ENCODE data around the gene EEF1A2. TPM values are rescaled to one million over a fixed set of nuclear protein-coding genes. Genes with fewer than 3 reads are reported as not detected.

The EEF1A2 gene
- total and polyA plus RNA-seq, 2 experiments from 2014 or later: 1.3 to 37.1 TPM

DNA sequence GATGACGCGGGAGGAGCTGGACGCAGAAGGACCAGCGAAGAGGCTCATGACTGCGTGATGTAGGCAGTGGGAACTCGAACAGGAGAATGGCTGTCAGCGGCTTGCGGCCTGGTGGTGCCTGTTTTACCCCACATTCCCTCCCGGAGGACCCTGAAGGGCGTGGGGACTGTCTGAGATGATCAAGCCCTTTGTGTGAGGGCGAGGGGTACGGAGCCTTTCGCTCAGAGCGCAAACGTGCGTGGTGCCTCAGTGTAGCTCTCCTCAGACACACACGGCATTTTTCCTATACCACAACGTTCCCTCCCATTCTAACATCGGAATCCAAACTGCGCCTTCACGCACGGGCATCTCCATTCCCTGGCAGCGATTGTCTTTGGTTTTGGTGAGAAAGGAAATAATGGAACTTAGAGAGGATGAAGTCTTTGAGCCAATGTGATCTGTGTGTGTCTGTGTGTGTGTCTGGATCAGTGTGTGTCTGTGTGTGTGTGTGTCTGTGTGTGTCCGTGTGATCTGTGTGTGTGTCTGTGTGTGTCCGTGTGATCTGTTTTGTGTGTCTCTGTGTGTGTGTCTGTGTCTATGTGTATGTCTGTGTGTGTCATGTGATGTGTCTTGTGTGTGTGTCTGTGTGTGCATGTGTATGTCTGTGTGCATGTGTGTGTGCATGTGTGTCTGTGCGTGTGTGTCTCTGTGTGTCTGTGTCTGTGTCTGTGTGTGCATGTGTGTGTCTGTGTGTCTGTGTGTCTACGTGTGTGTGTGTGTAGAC is 33.0 kb upstream of the EEF1A2 start (continued):
- no peak for TF ChIP-seq JUNB (IDR thresholded peaks at IDR 0.05; ENCODE audit: unreplicated experiment)
- TF ChIP-seq CREB1 (CRISPR knock-in tag; IDR thresholded peaks at IDR 0.05; ENCODE audit: low read depth): no peak
- TF ChIP-seq, protein P1, sequence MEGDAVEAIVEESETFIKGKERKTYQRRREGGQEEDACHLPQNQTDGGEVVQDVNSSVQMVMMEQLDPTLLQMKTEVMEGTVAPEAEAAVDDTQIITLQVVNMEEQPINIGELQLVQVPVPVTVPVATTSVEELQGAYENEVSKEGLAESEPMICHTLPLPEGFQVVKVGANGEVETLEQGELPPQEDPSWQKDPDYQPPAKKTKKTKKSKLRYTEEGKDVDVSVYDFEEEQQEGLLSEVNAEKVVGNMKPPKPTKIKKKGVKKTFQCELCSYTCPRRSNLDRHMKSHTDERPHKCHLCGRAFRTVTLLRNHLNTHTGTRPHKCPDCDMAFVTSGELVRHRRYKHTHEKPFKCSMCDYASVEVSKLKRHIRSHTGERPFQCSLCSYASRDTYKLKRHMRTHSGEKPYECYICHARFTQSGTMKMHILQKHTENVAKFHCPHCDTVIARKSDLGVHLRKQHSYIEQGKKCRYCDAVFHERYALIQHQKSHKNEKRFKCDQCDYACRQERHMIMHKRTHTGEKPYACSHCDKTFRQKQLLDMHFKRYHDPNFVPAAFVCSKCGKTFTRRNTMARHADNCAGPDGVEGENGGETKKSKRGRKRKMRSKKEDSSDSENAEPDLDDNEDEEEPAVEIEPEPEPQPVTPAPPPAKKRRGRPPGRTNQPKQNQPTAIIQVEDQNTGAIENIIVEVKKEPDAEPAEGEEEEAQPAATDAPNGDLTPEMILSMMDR (conservative IDR thresholded peaks at IDR 0.05; ENCODE audit: low read depth in 2 of 2): no peak
- TF ChIP-seq ZNF114 (CRISPR knock-in tag; IDR thresholded peaks at IDR 0.05): no peak
- TF ChIP-seq ZNF331 (CRISPR knock-in tag; IDR thresholded peaks at IDR 0.05; ENCODE audit: low read depth): no peak
- TF ChIP-seq, protein P2, sequence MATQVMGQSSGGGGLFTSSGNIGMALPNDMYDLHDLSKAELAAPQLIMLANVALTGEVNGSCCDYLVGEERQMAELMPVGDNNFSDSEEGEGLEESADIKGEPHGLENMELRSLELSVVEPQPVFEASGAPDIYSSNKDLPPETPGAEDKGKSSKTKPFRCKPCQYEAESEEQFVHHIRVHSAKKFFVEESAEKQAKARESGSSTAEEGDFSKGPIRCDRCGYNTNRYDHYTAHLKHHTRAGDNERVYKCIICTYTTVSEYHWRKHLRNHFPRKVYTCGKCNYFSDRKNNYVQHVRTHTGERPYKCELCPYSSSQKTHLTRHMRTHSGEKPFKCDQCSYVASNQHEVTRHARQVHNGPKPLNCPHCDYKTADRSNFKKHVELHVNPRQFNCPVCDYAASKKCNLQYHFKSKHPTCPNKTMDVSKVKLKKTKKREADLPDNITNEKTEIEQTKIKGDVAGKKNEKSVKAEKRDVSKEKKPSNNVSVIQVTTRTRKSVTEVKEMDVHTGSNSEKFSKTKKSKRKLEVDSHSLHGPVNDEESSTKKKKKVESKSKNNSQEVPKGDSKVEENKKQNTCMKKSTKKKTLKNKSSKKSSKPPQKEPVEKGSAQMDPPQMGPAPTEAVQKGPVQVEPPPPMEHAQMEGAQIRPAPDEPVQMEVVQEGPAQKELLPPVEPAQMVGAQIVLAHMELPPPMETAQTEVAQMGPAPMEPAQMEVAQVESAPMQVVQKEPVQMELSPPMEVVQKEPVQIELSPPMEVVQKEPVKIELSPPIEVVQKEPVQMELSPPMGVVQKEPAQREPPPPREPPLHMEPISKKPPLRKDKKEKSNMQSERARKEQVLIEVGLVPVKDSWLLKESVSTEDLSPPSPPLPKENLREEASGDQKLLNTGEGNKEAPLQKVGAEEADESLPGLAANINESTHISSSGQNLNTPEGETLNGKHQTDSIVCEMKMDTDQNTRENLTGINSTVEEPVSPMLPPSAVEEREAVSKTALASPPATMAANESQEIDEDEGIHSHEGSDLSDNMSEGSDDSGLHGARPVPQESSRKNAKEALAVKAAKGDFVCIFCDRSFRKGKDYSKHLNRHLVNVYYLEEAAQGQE (IDR thresholded peaks at IDR 0.05; ENCODE audit: unreplicated experiment): no peak
- no peak for TF ChIP-seq EZH2 (IDR thresholded peaks at IDR 0.05; ENCODE audit: low read depth, unreplicated experiment)
- TF ChIP-seq, protein P3, sequence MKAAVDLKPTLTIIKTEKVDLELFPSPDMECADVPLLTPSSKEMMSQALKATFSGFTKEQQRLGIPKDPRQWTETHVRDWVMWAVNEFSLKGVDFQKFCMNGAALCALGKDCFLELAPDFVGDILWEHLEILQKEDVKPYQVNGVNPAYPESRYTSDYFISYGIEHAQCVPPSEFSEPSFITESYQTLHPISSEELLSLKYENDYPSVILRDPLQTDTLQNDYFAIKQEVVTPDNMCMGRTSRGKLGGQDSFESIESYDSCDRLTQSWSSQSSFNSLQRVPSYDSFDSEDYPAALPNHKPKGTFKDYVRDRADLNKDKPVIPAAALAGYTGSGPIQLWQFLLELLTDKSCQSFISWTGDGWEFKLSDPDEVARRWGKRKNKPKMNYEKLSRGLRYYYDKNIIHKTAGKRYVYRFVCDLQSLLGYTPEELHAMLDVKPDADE (IDR thresholded peaks at IDR 0.05): no peak
- TF ChIP-seq STAT1 (IDR thresholded peaks at IDR 0.05; ENCODE audit: unreplicated experiment): no peak
- no peak for TF ChIP-seq POLR2AphosphoS5 (IDR thresholded peaks at IDR 0.05; ENCODE audit: low read depth)

DNA sequence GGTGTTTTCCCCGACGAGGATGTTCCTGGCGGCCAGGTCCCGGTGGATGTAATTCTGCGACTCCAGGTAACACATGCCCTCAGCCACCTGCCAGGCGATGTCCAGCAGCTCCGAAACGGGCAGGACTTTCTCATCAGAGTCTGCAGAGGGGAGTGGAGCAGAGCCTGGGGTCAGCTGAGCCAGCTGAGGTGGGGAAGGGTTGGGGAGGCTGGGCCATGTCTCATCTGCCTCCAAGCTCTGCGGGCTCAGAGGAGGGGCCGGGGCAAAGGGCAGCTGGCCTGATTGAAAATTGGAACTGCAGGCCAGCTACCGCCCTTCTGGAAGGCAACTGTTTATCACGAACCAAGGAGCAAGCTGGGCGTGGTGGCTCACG is 31.9 kb upstream of the EEF1A2 start:
- H3F3A ChIP-seq (replicated peaks; ENCODE audit: low read depth): peaks cover 7% of the 10 kb centered on the region; the same call in 1 of the 2 replicates
- DNase-seq (ENCODE audit: low spot score): no peak

More for the DNA sequence above, 31.9 kb upstream of the EEF1A2 start:
- Mint-ChIP-seq H3K27ac (no peak overlapping the region), H3K27me3 (ENCODE audit: insufficient read depth, low read depth, poor library complexity) (peaks cover 9% of the 10 kb centered on the region), H3K4me1 (peaks cover 2% of the 10 kb centered on the region; the same call in 1 of the 3 replicates), H3K9me3 (no peaks in the 10 kb centered on the region), H3K4me3 (no peak overlapping the region), H3K36me3 (ENCODE audit: low read depth) (no peaks in the 10 kb centered on the region)
- no peaks in the 10 kb centered on the region for H3K27me3 ChIP-seq (ENCODE audit: insufficient read depth)
- H3K9me2 ChIP-seq (ENCODE audit: insufficient read depth): no peaks in the 10 kb centered on the region
- H4K20me1 ChIP-seq (replicated peaks; ENCODE audit: insufficient read depth): 0 out of 2 replicates have a peak, but pooled peaks cover 2% of the 10 kb centered on the region
- H3K27ac ChIP-seq (ENCODE audit: low read depth): no peak overlapping the region
- H2AFZ ChIP-seq: no peak overlapping the region
- no peaks in the 10 kb centered on the region for H3K79me2 ChIP-seq (replicated peaks; ENCODE audit: insufficient read depth)
- no peaks in the 10 kb centered on the region for H3K4me1 ChIP-seq (ENCODE audit: insufficient read depth)
- TF ChIP-seq NANOG (IDR thresholded peaks at IDR 0.05; ENCODE audit: borderline replicate concordance) (no peak), ZNF114 (CRISPR knock-in tag; IDR thresholded peaks at IDR 0.05) (no peak), ZNF331 (CRISPR knock-in tag; IDR thresholded peaks at IDR 0.05; ENCODE audit: low read depth) (no peak), STAT1 (IDR thresholded peaks at IDR 0.05; ENCODE audit: unreplicated experiment) (no peak), POLR2AphosphoS5 (IDR thresholded peaks at IDR 0.05; ENCODE audit: low read depth) (no peak), EZH2phosphoT487 (IDR thresholded peaks at IDR 0.05; ENCODE audit: unreplicated experiment) (no peak)
- TF ChIP-seq, protein P1 (conservative IDR thresholded peaks at IDR 0.05; ENCODE audit: low read depth in 2 of 2): no peak
- TF ChIP-seq, protein P3 (IDR thresholded peaks at IDR 0.05): no peak
- H3K36me3 ChIP-seq (ENCODE audit: insufficient read depth): no peaks in the 10 kb centered on the region
- no peak for ATAC-seq
- no peak overlapping the region for H3K4me3 ChIP-seq
- H3K4me2 ChIP-seq: no peak overlapping the region

Data from GM23338 (cell line).